ENCODE measurements around the gene TENM3.

Gene TENM3

GRCh38 chr4:182645511-182645910 is 402.3 kb downstream of the TENM3 start:
- no peak for DNase-seq

DNA sequence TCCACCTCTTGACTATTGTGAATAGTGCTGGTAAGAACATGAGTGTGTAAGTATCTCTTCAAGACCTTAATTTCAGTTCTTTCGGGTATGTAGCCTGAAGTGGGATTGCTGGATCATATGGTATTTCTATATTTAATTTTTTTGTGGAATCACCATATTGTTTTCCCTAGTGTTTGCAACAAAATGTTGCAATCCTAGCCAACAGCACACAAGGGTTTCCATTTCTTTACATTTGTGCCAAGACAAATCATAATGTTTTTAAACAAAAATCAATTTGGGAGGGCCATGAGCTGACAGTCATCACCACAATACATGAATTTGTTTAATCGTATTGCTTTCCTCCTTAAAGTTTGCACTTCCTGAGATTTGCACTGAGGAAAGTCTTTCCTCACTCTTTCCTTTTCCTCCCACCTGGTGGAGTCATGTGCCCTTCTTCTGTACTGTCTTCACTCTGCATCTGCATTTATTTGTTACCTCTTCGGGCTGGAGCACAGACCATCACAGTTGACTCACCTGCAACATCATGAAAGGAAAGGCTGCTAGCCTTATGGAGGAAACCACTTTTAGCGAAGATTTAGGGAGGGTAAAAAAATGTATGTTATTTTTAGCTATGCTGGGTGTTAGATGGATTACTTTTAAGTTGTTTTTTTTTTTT is 404.6 kb downstream of the TENM3 start:
- no peak for DNase-seq

- no peak for DNase-seq
Observed at GRCh38 chr4:182648766-182649165, 405.6 kb downstream of the TENM3 start.

GRCh38 chr4:182649698-182650477 is 406.7 kb downstream of the TENM3 start:
- no peak for DNase-seq

DNA sequence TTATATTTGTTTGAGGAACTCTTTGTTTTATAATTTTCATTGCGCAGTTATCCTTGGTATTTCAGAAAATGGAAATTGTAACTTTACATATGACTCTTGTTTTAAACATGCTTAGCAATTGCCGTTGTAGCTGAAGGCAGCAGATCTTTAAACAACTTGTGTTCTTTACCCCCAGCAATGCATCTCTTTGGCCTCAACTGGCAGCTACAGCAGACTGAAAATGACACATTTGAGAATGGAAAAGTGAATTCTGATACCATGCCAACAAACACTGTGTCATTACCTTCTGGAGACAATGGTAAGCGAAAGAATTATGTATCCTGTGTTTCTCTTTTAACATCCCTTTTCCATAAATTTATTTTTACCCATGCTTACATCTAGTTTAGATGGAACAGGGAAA is 410.4 kb downstream of the TENM3 start:
- no peak for DNase-seq

GRCh38 chr4:182655340-182655739 is 412.1 kb downstream of the TENM3 start:
- no peak for DNase-seq

GRCh38 chr4:182662551-182662950 is 419.3 kb downstream of the TENM3 start:
- DNase-seq: no peak

GRCh38 chr4:182671231-182671630 is 428.0 kb downstream of the TENM3 start:
- DNase-seq: no peak

DNA sequence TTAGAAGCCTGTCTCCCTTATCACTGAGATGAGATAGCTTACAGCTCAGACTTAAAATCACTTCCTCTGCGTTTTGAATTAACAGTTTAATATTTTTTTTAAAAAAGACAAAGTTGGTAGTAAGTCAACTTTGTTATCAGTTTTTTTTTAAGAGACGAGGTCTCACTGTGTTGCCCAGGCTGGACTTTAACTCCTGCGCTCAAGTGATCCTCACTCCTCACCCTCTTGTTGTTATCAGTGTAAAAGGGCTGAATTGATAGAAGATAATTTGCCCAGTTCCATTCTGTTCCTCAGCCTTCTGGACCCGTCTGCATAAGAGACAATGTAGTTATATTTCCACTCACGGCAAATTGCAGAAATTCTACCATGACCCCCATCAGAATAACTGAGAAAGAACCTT is 428.5 kb downstream of the TENM3 start:
- DNase-seq: no peak

GRCh38 chr4:182678590-182678989 is 435.4 kb downstream of the TENM3 start:
- no peak for DNase-seq

DNA sequence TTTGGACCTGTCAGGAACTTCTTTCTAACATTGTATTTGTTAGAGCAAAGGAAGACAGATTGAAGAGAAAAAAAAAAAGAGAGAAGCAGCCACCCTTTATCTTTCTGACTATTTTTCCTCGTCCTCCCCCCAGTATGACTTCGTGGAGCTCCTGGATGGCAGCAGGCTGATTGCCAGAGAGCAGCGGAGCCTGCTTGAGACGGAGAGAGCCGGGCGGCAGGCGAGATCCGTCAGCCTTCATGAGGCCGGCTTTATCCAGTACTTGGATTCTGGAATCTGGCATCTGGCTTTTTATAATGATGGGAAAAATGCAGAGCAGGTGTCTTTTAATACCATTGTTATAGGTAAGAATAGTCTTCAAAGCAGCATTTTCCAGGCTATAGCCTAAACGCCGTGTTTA is 436.3 kb downstream of the TENM3 start:
- DNase-seq: no peak

- no peak for DNase-seq
Observed at GRCh38 chr4:182680234-182680653, 437.0 kb downstream of the TENM3 start.

- DNase-seq: no peak
Observed at GRCh38 chr4:182683661-182684060, 440.5 kb downstream of the TENM3 start.

DNA sequence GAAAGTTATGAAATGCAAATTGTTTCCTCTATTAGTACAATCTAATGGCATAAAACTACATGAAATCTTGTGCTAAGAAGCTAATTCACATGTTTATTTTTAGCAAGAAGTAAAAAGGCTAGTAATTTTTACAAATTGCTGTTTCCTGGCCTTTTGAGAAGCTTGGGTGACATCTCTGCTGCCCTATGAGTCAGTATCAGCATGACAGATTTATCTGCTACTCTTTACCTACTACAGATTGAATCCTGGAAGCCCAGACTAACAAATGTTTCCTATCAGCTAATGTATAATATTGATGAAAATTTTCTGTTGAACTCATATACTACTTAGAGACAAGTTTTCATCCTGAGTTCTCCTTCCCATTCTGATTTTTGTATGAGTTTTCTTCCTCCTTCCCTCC is 441.6 kb downstream of the TENM3 start:
- DNase-seq: no peak

DNA sequence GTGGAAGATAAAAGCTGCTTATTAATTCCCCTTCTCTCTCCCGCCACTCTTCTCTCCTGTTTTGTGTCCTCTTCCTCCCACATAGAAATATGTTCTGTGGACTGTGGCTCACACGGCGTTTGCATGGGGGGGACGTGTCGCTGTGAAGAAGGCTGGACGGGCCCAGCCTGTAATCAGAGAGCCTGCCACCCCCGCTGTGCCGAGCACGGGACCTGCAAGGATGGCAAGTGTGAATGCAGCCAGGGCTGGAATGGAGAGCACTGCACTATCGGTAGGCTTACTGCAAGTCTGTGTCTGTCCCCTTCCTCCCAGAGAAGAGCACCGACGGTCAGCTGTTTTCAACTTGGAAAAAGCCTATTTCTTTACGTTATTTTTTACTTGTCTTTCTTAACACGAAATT is 444.9 kb downstream of the TENM3 start:
- DNase-seq: no peak

DNA sequence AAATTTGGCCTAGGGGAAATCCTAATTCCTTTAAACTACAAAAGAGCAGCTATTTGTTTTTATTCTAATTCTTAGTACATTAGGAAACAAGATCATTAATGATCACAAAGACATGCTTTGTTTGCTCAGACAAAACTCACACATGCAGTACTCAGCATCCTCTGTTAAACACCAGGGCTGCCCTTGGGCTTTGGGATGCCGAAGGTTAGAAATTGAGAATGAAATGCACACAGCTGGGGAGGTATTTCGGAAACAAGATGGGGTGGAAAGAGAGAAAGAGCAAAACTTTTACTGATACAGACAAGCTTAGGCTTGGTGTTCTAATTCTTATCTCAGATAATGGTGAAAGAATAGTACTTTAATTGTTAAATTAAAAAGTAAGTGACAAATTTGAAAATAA is 451.3 kb downstream of the TENM3 start:
- DNase-seq: no peak

DNA sequence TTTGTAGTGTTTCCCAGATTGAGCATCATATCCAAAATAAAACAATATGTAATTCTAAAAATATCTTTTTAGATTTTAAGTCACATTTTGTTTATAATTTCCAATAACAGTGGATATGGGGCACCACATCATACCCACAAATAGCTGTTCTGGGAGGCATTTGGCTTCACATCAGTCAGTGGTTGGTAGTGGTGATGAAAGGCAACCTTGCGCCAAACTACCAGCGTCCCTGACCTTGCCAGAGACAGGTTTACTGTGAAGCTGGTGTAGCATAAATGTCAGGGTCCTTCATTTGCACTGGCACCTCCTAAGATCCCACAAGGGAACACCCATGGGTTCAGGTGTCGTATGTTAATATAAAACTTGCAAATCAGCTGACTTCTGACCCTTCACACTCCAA is 451.8 kb downstream of the TENM3 start:
- no peak for DNase-seq

DNA sequence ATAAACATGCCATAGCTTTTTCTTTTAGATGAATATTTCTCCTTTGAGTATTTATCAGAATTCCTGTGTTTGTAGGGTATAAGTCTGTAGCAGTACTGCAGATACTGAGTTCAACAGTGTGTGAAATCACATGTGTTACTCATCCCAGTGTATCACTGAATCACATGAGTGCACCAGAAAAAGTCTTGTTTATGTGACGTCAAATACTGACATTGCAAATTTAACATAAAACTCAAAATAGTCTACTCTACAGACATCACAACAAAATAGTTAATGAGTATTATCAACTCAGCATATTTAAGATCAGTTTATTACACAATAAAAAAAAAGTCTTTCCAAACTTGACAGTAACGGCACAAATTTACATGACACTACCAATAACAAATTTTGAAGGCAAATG is 452.6 kb downstream of the TENM3 start:
- DNase-seq: no peak

DNA sequence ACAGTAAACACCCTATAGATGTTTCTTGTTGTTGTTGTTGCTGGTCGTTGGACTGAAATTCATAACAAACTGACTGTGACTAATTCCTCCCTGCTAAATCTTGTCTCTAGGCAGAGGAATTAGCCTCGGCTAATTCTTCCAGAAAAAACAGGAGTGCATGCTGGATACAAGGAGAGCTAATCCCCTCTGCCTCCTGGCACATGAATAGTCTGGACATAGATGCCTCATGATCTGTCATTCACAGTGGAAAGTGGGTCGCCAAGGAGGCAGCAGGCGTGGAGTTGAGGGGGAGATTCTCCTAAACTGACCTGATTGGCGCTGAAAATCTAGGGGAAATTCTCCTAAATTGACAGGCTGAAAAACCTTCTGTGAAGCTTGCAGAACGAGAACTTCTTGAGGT is 453.9 kb downstream of the TENM3 start:
- no peak for DNase-seq

DNA sequence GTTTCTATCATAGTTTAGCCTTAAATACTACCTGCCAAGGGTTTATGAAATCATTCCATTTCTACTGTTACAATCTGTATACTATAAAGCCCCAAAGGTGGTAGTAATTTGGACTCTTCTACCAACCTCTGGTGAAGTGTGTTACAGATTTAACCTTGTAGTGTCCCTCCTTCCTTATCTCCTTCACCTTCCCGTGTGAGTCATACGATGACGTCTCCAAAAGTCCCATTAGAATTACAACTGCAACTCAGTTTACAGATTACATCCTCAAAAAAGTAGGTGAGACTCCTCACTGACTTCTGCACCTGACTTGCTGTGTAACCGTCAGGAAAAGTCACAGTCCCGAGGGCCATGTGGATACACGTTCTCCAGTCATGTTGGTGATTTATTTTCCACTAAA is 455.0 kb downstream of the TENM3 start:
- DNase-seq: no peak

- no peak for DNase-seq
Observed at GRCh38 chr4:182699201-182699600, 456.0 kb downstream of the TENM3 start.

GRCh38 chr4:182699795-182700194 is 456.6 kb downstream of the TENM3 start:
- DNase-seq: no peak

DNA sequence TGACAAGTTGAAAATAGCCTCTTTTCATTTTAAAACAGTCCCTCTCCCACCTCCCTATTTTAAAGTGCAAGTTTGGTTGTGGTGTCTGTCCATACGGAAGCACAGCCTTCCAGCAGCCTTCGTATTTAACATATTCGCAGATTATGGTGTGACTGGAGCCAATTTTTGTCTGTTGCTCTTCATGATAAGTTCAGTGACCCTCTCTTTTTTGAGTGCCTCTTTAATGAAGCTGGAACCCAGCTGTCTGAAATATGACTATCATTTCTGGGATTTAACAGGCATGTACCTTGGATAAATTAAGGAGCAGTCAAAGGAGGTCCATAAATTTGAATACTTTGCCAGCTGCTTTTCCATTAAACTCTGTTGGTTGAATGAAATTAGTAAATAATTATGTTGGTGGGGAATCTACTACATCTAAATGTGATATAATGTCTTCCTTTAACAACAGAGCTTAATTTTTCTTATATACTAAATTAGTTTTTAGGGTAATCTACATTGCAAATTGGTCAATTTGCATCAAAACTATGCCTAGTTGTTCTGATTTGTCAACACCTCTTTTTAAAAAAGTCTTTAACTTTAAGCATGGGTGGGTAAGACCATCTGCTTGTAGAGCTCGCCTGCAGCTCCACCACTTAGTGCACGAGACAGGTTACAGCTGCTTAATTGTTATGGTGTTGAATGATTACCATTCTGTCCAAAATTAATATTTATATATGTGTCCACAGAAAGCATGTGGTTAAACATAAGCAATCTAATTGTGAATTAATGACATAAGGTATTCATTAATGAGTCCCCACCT is 457.4 kb downstream of the TENM3 start:
- no peak for DNase-seq

- no peak for DNase-seq
Observed at GRCh38 chr4:182704077-182704476, 460.9 kb downstream of the TENM3 start.
